WERI-Rb-1 (cell line): Measurements from ENCODE around the gene FBXW4.
A peak's percentile ranks its signal among the peaks of the same experiment; 100 is the strongest.

Experiments used
- DNase-seq: peaks from one replicate; pipeline ENCODE4 v3.0.0-alpha.2; 2020
- H3K27ac ChIP-seq: fragments of 250-450 bp; sonication (Bioruptor Pico); 2 replicates; pipeline ENCODE4 v1.5.1; 2020; ENCODE audit warnings: mild to moderate bottlenecking, moderate library complexity
- H3K27me3 ChIP-seq: fragments of 250-450 bp; sonication (Bioruptor Pico); 2 replicates; pipeline ENCODE4 v1.5.1; 2021; ENCODE audit warnings: mild to moderate bottlenecking, low read depth, moderate library complexity; ENCODE audit not compliant: insufficient read depth, severe bottlenecking
- H3K36me3 ChIP-seq: fragments of 250-450 bp; sonication (Bioruptor Pico); 2 replicates; pipeline ENCODE4 v1.5.1; 2020; ENCODE audit warnings: mild to moderate bottlenecking, moderate library complexity
- H3K4me3 ChIP-seq: 2 replicates; pipeline ENCODE4 v1.5.1; 2011; ENCODE audit warnings: low read depth, mild to moderate bottlenecking, control low read depth, low read length
- H3K9me3 ChIP-seq: fragments of 250-450 bp; sonication (Bioruptor Pico); 2 replicates; pipeline ENCODE4 v1.5.1; 2021; ENCODE audit warnings: mild to moderate bottlenecking, moderate library complexity; ENCODE audit not compliant: severe bottlenecking
- TF ChIP-seq, protein P1 (sequence below): IDR thresholded peaks from 2 replicates; pipeline ENCODE4 v1.5.1; 2011; ENCODE audit warnings: low read depth, mild to moderate bottlenecking, control low read depth, inconsistent platforms, low read length

FBXW4 gene

DNA sequence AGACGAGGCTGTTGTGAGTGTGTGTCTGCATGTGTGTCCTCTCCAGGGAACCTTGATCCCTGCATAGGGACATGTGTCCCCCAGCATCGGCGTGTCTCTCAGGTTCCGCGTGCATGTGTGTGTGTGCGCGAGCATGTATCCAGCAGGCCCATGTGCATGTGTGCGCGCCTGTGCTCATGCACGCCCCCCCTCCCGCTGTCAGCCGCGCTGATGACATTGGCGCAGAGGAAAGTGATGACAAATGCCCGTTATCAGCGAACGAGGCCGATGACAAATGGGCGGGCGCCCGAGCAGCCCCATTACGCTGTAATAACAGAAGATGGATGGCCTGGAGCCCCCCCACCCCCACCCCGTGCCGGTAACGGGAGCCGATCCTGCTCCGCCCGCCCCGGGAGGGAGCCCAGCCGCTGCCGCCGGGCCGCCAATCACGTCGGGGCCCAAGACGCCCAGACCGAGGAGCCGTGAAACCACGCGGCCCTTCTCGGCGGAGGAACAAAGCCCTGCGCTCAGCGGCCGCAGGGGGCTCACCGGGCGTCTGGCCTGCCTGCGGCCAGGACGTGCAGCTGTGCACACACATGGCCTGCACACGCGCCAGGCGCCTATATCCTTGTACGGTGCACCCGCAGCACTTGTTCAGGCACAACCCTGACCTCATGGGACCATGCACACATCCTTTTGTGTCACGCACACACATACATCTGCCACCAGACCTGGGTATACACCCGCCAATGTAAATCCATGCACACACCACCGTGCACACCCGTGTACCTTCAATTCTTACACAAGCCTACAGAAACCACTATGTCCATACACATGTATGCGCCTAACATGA, 128.4 kb downstream of the FBXW4 start:
- no peaks in the 10 kb centered on the region for H3K27me3 ChIP-seq
- no peaks in the 10 kb centered on the region for H3K9me3 ChIP-seq
- TF ChIP-seq, protein P1, sequence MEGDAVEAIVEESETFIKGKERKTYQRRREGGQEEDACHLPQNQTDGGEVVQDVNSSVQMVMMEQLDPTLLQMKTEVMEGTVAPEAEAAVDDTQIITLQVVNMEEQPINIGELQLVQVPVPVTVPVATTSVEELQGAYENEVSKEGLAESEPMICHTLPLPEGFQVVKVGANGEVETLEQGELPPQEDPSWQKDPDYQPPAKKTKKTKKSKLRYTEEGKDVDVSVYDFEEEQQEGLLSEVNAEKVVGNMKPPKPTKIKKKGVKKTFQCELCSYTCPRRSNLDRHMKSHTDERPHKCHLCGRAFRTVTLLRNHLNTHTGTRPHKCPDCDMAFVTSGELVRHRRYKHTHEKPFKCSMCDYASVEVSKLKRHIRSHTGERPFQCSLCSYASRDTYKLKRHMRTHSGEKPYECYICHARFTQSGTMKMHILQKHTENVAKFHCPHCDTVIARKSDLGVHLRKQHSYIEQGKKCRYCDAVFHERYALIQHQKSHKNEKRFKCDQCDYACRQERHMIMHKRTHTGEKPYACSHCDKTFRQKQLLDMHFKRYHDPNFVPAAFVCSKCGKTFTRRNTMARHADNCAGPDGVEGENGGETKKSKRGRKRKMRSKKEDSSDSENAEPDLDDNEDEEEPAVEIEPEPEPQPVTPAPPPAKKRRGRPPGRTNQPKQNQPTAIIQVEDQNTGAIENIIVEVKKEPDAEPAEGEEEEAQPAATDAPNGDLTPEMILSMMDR: no peak
- H3K36me3 ChIP-seq: no peaks in the 10 kb centered on the region
- H3K27ac ChIP-seq: no peak overlapping the region
- no peak overlapping the region for H3K4me3 ChIP-seq
- DNase-seq: peak; percentile 5

DNA sequence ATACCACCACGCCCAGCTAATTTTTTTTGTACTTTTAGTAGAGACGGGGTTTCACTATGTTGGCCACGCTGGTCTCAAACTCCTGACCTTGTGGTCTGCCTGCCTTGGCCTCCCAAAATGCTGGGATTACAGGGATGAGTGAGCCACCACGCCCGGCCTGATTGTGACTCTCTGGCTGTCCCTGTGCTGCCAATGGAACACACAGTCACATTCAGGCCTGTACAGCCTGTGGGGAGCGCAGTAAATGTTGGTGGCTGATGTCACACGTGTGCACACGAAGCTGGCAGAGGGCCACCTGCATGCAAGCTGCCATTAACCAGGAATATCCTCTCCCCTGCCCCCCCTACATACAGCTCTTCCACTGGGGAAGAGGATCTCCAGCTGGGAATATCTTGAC, 129.0 kb downstream of the FBXW4 start:
- TF ChIP-seq, protein P1: no peak
- Histone ChIP-seq H3K36me3 (no peaks in the 10 kb centered on the region), H3K4me3 (no peak overlapping the region), H3K9me3 (no peaks in the 10 kb centered on the region), H3K27me3 (no peaks in the 10 kb centered on the region), H3K27ac (no peak overlapping the region)
- DNase-seq: peak; percentile 5

GRCh38 chr10:101565370-101565900, 129.5 kb downstream of the FBXW4 start:
- no peak overlapping the region for H3K4me3 ChIP-seq
- H3K36me3 ChIP-seq: no peaks in the 10 kb centered on the region
- no peak overlapping the region for H3K27ac ChIP-seq
- peak; percentile 4 for DNase-seq
- no peaks in the 10 kb centered on the region for H3K27me3 ChIP-seq
- no peaks in the 10 kb centered on the region for H3K9me3 ChIP-seq
- TF ChIP-seq, protein P1: no peak

DNA sequence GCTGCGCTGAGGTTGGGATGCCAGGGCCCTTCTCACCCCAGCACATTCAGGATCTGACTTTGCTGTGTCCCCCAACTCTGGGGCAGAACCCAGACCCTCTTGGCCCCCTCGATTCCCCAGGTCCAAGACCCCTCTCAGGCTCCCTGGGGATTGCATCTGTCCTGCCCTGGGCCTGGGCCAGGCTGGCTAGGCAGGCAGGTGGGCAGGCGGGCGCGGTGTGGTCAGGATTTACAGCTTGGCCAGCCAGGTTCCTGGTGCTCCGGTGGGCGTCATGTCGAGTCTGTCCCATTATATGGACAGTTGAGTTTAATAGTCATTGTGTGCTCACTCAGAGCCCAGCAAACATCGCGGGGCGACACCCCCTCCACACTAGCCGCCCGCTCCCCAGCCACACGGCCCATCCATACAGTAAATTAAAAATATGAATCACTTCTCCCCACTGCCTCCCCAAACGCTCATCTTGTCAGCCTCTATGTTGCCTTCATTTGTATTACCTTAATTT, 130.4 kb downstream of the FBXW4 start:
- DNase-seq: peak; percentile 8
- Histone ChIP-seq H3K27ac (no peak overlapping the region), H3K9me3 (no peaks in the 10 kb centered on the region), H3K4me3 (no peak overlapping the region), H3K27me3 (no peaks in the 10 kb centered on the region), H3K36me3 (no peaks in the 10 kb centered on the region)
- TF ChIP-seq, protein P1: no peak

DNA sequence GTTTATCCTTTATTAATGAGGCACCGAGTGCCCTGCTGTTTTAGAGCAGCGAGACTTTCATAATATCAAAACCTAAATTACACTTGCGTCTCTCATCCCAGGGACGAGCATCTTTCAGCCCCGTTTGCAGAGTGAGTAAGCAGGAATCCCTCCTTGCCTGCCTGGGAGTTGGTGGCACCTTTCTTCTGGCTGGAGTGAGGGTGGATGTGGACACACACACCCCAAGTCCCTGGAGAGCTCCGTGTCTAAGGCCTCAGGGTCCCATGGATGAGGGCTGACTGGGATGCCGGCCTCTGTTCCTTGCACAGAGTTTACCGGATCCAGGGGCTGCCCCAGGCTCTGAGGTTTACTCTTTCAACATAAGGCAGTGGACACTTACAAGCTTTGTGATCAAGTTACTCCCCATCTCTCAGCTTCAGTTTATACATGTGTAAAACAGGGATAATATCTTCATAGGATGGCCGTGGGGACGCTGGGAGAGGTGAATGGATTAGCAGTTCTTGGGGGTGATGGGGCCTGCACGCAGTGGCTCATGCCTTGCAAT, 131.4 kb downstream of the FBXW4 start:
- TF ChIP-seq, protein P1: no peak
- DNase-seq: peak; percentile 3
- Histone ChIP-seq H3K4me3 (no peak overlapping the region), H3K27ac (no peak overlapping the region), H3K36me3 (no peaks in the 10 kb centered on the region), H3K9me3 (no peaks in the 10 kb centered on the region), H3K27me3 (no peaks in the 10 kb centered on the region)
